ENCODE data around the gene C19orf73.
"Not testable (repeated sequence)": the region's sequence is repeated elsewhere in the genome, so short reads cannot be mapped to it uniquely, and the experiment has no call there.

C19orf73 gene

DNA sequence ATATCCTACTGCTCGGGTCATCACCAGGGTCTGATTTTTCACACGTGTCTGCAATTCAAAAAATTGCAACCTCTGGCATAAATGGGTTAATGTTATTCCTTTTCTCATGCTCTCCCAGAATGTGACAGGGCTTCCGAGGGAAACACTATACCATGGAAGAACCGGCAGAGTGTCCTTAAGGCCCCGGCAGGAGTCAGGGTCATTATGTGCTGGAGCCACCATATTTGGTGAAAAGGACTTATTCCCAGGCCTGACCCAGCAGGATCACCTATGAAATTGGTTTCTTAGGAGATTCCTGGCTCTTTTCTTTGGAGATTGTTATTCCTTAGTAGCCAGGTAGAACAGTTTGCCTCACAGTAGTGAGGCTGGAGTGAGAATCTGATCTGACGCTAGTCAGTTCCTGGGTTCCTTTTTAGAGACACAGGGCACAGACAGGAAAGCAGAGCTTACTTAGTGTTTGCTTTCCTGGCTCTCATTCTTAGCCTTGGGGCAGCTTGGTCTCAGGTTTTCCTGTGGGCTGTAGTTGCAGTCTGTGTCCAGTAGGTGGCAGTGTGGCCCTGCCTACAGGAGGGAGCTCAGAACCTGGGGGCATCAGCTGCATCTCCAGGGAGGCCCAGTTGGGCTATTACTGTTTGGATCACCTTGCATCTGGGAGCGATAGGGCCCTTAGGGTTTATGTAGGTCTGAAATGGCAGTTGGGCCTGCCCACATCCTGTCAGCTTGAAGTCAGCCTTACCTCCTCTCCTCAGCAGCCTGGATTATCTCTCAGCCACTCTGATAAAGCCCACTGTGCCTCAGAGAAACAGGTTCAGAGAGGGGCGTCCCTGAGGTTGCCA, 21.3 kb downstream of the C19orf73 start:
- peak; percentile 77 for DNase-seq

DNA sequence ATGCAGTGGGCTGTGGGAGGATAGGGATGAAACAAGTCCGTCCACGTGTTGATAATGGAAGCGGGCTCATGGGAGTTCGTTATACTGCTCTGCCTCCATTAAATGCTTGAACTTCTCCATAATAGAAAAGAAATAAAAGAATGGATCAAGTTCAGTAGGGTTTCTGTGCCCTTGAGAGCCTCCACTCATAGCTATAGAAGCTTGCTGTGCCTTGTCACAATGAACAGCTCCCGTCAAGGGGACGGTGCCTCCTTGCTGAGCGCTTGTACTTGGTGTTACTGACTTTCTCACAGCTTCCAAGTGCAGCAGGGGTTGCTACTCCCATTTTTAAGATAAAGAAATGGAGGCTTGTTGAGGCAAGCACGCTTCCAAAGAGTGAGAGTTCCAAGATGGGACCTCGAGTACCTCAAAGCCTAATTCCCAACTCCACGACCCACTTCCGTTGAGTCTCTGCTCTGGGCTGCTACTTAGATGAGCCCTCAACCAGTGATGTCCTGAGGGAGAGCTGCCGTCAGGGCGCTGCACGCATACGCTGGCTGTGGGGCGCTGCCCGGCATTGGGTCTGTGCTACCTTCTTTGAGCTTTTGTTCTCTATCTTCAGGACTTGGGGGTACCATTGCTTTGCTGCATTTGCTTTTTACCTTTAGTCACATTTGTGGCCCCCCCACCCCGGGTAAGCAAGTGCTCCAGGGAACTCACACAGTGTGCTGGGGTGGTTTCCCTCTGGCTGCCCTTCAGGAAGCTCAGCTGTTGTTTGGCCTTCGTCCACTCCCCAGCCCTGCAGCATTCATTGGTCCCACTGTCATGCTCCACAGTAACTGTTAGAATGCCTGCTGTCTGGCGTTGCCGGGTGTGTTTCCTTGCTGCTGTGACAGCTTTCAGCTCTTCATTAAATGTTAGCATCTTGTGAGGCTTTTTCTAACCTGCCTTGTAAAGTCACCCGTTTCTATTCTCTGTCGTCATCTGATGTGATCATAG, 24.1 kb downstream of the C19orf73 start:
- no peak for DNase-seq

DNA sequence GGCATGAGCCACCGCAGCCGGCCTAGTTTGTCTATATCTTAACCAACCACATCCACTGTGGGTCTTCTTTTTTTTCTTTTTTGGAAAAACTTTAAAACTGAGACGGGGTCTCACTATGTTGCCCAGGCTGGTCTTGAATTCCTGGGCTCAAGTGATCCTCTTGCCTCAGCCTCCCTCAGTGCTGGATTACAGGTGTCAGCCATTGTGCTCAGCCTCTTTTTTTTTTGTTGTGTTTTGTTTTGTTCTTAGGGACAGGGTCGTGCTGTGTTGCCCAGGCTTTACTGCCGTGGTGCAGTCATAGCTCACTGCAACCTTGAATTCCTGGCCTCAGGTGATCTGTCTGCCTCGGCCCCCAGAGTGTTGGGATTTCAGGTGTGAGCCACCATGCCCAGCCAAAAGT, 26.3 kb downstream of the C19orf73 start:
- DNase-seq, result no peak

DNA sequence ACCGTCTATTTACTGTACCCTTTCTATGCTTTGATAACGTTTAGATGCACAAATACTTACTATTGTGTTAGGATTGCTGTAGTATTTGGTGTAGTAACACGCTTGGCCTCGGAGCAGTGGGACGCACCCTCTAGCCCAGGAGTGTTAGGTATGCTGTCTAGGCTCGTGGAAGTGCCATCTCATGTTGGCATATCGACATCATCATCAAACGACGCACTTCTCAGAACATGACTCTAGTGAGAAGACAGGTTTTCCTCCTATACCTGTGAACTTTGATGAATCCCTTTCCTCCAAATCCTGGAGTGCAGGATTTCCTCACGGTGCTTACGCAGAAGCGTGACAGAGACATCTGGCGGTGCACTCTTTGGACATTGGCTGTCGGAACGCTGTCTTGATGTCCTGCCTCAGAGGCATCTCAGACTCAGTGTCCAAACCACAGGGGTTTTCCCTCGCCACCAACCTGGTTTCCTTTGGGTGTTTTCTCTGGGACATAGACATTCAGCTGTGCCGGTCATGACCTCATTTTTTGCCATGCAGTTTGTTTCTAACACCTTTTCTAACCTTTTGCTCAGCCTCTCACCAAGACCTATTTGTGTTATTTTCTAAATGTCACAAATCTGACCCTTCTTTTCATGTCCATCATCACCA, 27.4 kb downstream of the C19orf73 start:
- DNase-seq, result no peak

DNA sequence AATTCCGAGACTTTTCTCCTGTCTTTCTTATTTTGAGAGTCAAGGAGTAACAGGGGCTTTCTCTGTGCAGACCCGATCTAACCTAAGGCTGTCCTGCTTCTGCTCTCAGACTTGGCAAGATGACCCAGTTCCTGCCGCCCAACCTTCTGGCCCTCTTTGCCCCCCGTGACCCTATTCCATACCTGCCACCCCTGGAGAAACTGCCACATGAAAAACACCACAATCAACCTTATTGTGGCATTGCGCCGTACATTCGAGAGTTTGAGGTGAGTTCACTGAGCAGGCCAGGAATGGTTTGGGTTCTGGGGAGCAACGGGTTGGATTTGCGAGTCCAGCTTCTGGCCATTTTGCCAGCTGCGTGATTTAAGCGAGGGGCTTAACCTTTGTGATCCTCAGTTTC, 32.6 kb downstream of the C19orf73 start:
- DNase-seq, result no peak

DNA sequence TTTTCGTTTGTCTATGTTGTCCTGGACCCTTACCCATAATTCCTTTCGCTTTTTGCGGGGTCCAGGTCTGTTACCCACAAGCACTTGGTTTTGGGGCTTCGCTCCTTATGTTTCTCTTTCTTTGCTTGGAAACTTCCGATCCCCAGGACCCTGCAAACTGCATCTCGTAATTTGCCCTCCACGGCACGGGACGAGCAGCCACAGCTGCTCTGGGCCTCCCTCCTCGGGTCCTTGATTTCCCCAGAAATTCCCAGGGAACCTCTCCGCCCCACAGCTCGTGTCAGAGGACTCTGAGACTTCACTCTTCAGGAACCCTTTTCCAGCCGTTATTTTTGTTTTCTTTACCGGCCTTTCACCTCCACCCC, 33.1 kb downstream of the C19orf73 start:
- no peak for DNase-seq

DNA sequence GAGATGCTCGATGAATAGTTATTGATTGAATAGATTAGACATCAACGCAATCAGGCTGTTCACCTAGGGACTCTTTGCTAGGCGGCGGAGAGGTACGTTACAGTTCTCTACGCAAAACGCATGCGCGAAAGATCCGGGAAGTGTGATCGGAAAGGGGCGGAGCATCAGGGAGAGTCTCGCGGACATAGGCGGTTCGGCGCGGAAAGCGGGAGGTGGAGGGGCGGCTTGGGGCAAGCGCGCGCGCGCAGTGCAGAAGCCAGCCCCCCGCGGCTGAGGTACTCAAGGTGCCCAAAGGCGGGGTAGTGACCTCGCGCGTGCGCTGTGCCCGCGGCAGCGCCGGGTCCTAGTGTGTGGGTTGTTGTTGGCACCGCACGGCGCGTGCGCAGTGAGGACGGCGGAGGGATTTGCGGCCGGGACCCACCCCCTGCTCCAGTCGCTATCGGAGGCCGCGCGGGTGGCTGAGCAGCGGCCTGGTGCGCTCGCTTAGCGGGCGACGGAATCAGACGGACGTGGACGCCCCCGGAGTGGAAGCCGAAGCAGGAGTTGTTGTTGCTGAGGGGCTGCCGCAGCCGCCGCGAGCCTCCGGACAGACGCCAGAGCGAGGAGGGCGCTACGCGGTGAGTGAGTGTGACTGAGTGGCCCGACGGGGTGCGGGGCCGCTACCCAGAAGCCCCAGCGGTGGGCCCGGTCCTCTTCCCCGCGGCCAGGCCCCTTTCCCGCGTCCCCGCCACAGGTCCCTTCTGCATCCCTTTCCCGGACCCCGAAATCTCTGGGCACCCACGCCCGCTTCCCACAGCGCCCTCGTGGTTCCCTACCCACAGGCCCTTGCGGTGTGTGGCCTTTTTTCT, 33.7 kb downstream of the C19orf73 start, which contains the start of gene SNRNP70:
SNRNP70 (plus strand) TSS at position 432 of the 848 bp plus-strand sequence. CDS start 964 bp downstream, outside the sequence.
- peak; percentile 99 for DNase-seq

DNA sequence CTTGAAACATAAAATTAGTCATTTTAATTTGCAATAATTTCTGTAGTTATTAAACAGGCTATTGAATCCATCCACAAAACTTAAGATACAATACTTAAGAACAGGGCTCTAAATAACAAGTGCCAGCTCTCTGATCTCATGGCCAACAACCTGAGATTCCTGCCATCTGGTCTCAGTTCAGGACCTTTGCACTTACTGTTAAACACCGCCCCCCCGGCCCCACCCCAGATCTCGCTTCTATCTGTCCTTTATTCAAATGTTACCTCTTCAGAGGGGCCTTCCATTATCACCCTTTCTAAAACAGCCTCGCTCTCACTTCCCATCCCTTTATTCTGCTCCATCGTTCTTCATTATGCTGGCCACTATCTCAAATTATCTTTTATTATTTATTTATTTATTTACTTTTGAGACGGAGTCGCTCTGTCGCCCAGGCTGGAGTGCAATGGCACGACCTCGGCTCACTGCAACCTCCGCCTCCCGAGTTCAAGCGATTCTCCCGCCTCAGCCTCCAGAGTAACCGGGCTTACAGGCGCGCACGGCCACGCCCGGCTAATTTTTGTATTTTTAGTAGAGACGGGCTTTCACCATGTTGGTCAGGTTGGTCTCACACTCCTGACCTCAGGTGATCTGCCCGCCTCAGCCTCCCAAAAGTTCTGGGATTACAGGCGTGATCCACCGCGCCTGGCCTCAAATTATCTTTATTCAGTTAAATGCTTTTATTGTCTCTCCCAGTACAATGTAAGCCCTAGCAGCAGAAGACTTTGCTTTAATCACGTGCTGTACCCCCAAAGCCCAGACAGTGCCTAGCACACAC, 34.5 kb downstream of the C19orf73 start:
- DNase-seq, result no peak

DNA sequence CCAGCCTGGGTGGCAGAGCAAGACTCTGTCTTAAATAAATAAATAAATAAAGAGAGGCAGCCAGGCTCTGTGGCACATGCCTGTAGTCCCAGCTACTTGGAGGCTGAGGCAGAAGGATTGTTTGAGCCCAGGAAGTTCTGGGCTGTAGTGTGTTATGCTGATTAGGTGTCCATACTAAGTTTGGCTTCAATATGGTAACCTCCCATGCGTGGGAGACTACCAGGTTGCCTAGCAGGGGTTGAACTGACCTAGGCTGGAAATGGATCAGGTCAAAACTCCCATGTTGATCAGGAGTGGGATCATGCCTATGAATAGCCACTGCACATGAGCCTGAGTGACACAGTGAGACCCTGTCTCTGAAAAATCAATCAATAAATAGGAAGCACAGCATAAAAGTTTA, 37.7 kb downstream of the C19orf73 start:
- DNase-seq, result no peak

DNA sequence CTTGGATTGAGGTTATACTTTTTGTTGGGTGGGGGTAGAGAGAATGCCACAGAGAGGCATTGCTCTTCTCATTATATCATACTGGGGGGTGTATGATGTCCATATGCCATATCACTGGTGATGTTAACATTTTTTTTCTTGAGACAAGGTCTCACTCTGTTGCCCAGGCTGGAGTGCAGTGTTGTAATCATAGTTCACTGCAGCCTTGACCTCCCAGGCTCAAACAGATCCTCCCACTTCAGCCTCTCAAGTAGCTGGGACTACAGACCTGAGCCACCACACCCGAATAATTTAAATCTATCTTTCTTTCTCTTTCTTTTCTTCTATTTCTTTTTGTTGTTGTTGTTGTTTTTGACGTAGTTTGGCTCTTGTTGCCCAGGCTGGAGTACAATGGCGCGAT, 38.6 kb downstream of the C19orf73 start:
- DNase-seq, result no peak

DNA sequence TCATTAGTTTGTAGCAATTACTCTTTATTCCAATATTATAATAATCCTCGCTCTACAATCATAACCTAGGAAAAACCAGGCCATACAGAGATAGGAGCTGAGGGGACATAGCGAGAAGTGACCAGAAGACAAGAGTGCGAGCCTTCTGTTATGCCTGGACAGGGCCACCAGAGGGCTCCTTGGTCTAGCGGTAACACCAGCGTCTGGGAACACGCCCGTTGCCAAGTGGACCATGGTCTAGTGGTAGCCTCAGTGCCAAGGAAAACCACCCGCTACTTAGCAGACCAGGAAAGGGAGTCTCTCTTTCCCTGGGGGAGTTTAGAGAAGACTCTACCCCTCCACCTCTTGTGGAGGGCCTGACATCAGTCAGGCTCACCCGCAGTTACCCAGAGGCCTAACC, 44.1 kb downstream of the C19orf73 start:
- not testable (repeated sequence) for DNase-seq

DNA sequence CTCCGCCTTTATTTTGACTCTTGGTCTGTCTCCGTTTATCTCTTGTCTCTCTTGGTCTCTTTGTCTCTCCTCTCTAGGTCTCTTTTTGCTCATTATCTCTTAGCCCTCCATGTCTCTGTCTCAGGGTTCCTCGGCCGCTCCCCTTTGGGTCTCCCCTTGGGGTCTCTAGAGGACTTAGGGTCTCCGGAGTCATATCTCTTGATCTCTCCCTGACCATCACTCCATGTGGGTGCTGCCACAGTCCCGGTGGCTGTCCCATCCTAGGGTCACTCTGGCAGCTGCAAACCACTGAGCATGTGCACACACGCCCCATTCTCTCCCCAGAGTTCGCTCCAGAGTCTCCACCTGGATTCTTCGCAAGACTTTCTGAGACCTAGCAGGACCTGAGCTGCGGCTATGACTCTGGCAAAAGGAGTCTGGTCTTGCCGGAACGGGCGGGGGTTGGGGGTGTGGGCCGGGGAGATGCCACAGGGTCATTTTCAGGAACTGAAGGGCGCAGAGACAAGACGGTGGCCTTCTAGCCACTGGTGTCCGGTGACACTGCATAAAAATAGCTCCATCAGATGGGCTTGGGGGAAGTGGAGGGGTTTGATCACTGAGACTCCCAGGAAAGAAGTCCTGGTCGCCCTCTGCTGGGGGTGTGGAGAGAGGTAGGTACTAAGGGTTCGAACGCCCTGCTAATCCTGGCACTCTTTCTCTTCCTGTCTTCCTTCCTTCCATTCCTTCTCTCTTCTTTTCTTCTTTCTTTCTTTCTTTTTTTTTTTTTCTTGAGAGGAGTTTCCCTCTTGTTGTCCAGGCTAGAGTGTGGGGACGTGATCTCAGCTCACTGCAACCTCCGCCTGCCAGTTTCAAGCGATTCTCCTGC, 45.2 kb downstream of the C19orf73 start:
- peak; percentile 26 for DNase-seq

DNA sequence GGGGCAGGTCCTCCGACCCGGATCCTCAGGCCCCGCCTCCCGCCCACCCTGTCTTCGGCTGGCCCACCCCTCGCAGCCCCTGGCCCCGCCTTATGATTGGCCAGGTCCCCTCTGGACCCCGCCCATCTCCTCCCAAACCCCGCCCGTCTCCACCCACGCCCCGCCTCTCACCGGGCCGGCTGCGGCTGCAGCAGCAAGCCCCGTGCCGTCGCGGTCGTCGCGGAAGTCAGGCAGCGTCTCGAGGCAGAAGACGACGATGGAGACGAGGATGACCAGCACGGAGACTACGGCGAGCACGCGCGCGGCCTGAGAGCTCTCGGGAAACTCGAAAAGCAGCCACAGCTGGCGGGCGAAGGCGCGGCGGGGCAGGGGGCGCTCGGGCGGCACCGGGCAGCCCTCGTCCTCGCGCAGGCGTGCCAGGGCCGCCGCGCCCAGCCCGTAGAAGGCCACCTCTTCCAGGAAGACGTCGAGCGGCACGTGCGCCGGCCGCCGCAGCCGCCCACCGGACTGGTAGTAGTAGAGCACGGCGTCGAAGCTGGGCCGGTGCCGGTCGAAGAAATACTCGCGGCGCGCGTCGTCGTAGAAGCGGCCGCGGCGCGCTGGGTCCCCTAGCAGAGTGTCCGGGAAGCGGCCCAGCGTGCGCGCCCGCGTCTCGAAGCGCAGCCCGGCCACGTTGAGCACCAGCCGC, 46.9 kb downstream of the C19orf73 start:
- no peak for DNase-seq

DNA sequence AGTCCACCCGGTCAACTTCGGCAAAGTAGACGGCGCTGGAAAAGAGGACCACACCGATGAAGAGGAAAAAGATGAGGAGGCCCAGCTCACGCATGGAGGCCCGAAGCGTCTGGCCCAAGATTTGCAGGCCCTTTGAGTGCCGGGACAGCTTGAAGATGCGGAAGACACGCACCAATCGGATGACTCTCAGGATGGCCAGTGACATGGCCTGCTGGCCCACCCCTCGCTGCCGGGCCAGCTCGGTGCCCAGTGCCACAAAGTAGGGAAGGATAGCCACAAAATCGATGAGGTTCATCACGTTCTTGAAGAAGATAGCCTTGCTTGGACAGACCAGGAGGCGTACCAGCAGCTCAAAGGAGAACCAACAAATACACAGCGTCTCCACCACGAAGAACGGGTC, 48.5 kb downstream of the C19orf73 start:
- DNase-seq, result no peak

DNA sequence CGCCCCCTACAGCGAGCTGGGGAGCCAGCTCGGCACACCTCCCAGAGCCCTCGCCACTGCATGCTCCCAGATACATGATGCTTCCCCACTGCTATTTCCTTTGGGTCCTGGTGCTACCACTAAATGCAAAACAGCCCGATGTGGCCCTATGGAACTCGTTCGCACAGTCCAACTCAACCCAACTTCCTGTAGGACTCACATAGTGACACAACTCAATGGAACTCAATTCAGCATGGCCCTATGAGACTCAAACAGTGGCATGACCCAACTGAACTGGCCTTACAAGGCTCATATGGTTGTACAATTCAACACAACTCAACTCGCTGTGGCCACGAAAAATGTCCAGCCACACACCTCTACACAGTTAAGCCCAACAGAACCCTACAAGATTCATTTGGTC, 49.9 kb downstream of the C19orf73 start:
- DNase-seq, result no peak
